Naive thymus-derived CD4-positive, alpha-beta T cell (primary cell): ENCODE results near the gene ARL13B. TPM values are rescaled to one million over a fixed set of nuclear protein-coding genes. Genes with fewer than 3 reads are reported as not detected.
A peak's percentile ranks its signal among the peaks of the same experiment; 100 is the strongest.

Experiments used
- ATAC-seq: fragments of 150-1000 bp; cut with Tn5 transposase; 2 replicates; pipeline ENCODE4 v1.10.0; 2021; ENCODE audit warnings: mild to moderate bottlenecking, moderate library complexity
- CTCF ChIA-PET: fragments of 350-600 bp; sonication (Branson Sonifier 250); formaldehyde crosslinking; loops from one replicate; lab custom pipeline; 2021; ENCODE audit warnings: antibody characterized with exemption; lab: Charles Lee
- POLR2A ChIA-PET: fragments of 350-600 bp; sonication (Branson Sonifier 250); formaldehyde crosslinking; loops from one replicate; lab custom pipeline; 2021; ENCODE audit warnings: antibody characterized with exemption, inconsistent platforms; lab: Charles Lee
- DNase-seq, 9 donors: peaks; one replicate each; pipeline versions ENCODE4 v3.0.0 to v3.0.0-alpha.2; 2020 to 2022; ENCODE audit warnings: mixed read lengths in 1 of 9
- H3K27ac ChIP-seq: one replicate; pipeline ENCODE4 v1.7.0; 2013; ENCODE audit warnings: mild to moderate bottlenecking, low read depth, low read length, moderate library complexity
- H3K27me3 ChIP-seq, 2 donors: one replicate each; pipeline ENCODE4 v1.7.0; 2013; ENCODE audit warnings: low read length in 2 of 2, mild to moderate bottlenecking in 2 of 2, moderate library complexity in 2 of 2; ENCODE audit not compliant: control insufficient read depth in 2 of 2, insufficient read depth in 2 of 2
- H3K36me3 ChIP-seq, 3 experiments: 1 replicate in 2 of 3; 2 replicates in 1 of 3; pipeline ENCODE4 v1.7.0; 2013; ENCODE audit warnings: low read length in 3 of 3, mild to moderate bottlenecking in 3 of 3, moderate library complexity in 1 of 3; ENCODE audit not compliant: insufficient read depth in 3 of 3, control insufficient read depth in 2 of 3
- H3K4me1 ChIP-seq, 2 donors: one replicate each; pipeline ENCODE4 v1.7.0; 2013; ENCODE audit warnings: low read length in 2 of 2, mild to moderate bottlenecking in 2 of 2, moderate library complexity in 1 of 2; ENCODE audit not compliant: control insufficient read depth in 2 of 2, insufficient read depth in 2 of 2
- H3K4me3 ChIP-seq: 2 replicates; pipeline ENCODE4 v1.7.0; 2013; ENCODE audit warnings: mild to moderate bottlenecking, low read length
- H3K9me3 ChIP-seq, 3 experiments: 1 replicate in 2 of 3; 2 replicates in 1 of 3; pipeline ENCODE4 v1.7.0; 2013; ENCODE audit warnings: low read length in 3 of 3; ENCODE audit not compliant: control insufficient read depth in 2 of 3
- H3K27ac Mint-ChIP-seq, 9 donors: one replicate each; pipeline ENCODE4 v1.8.0; 2020 to 2022; ENCODE audit warnings: mixed read lengths in 9 of 9, mild to moderate bottlenecking in 8 of 9, moderate library complexity in 5 of 9, inconsistent platforms in 2 of 9
- H3K27me3 Mint-ChIP-seq, 5 donors: one replicate each; pipeline ENCODE4 v1.8.0; 2021 to 2022; ENCODE audit warnings: mixed read lengths in 5 of 5, mild to moderate bottlenecking in 1 of 5
- H3K36me3 Mint-ChIP-seq, 5 donors: one replicate each; pipeline ENCODE4 v1.8.0; 2020 to 2022; ENCODE audit warnings: mixed read lengths in 5 of 5, mild to moderate bottlenecking in 3 of 5, inconsistent platforms in 1 of 5
- H3K4me1 Mint-ChIP-seq, 7 donors: one replicate each; pipeline ENCODE4 v1.8.0; 2020 to 2022; ENCODE audit warnings: mixed read lengths in 7 of 7, mild to moderate bottlenecking in 3 of 7, inconsistent platforms in 1 of 7
- H3K4me3 Mint-ChIP-seq, 10 donors: one replicate each; pipeline ENCODE4 v1.8.0; 2020 to 2022; ENCODE audit warnings: mild to moderate bottlenecking in 10 of 10, mixed read lengths in 10 of 10, moderate library complexity in 6 of 10, inconsistent platforms in 2 of 10
- H3K9me3 Mint-ChIP-seq, 11 donors: one replicate each; pipeline ENCODE4 v1.8.0; 2020 to 2022; ENCODE audit warnings: mixed read lengths in 11 of 11, mild to moderate bottlenecking in 4 of 11, inconsistent platforms in 1 of 11, moderate library complexity in 1 of 11
- intact Hi-C, 2 donors: fragments of 100-400 bp; cut with micrococcal nuclease; formaldehyde crosslinking; loops; one replicate each; pipeline ENCODE4 v1.15.1; 2023
- polyA plus RNA-seq, 2 donors: library from polyadenylated mRNA; unstranded; fragments of 300-500 nt; fragmentation: Illumina TruSeq; gene quantifications; one replicate each; pipeline ENCODE4 v1.2.3, GENCODE V29; 2021
- total RNA-seq, 6 experiments: library from RNA in 5 of 6; stranded (reverse) in 5 of 6; gene quantifications; 1 replicate in 5 of 6; 2 replicates in 1 of 6; pipeline ENCODE4 v1.2.3 and lab custom pipeline; 2021 to 2026

The ARL13B gene
- total and polyA plus RNA-seq, 7 experiments from 2014 or later, result 4.4 to 10.2 (median 7.0) TPM

DNA sequence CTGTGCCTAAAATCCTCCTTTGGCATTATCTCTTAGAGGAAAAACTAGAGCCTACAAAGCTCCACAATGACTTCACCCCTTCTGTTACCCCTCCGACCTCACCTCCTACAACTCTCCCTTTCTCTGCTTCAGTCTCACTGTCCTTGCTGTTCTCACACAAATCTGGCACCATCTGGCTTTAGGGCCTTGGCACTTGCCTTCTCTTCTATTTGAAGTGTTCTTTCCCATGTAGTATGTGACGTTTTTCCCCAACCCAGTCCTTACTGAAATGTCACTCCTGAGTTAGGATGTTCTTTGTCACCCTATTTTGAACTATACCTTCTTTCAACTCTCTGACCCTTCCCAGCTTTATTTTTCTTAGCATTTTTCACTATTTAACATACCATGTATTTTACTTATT, 39.7 kb downstream of the ARL13B start:
- no peaks in the 10 kb centered on the region for H3K36me3 ChIP-seq
- intact Hi-C loops, result no loop called here
- no peak for DNase-seq
- no peaks in the 10 kb centered on the region for H3K4me1 ChIP-seq
- peaks cover 0 to 11% (median 4%) of the 10 kb centered on the region in 5 donors for H3K36me3 Mint-ChIP-seq
- peak overlapping the region in 1 of 9 donors; percentile 77 for H3K27ac Mint-ChIP-seq
- H3K4me1 Mint-ChIP-seq, result peaks cover 0 to 8% (median 6%) of the 10 kb centered on the region in 7 donors
- H3K27me3 ChIP-seq, result no peaks in the 10 kb centered on the region
- no peaks in the 10 kb centered on the region for H3K27me3 Mint-ChIP-seq
- no peak overlapping the region for H3K27ac ChIP-seq
- POLR2A ChIA-PET, result no interaction called here
- H3K9me3 Mint-ChIP-seq, result no peaks in the 10 kb centered on the region
- no peak for ATAC-seq
- no peak overlapping the region for H3K4me3 Mint-ChIP-seq
- CTCF ChIA-PET, result no interaction called here
- H3K4me3 ChIP-seq, result no peak overlapping the region
- no peaks in the 10 kb centered on the region for H3K9me3 ChIP-seq

DNA sequence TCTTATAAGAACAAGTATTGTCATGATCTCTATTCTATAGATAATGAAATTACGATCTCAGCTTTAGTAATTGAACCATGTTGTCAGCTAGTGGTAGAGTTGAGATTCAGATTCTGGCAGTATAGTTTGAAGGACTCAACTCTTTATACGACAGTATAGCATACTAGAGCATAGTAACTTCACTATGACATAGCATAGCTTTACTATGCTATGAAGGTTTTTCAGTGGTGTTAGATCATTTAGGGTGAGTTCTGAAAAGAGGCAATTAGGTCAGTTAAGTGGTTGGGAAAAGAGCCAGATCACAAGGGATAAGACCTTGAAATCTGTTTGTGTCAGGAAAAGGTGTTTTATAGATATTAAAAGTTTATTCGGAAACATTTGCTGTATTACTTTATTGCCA, 40.3 kb downstream of the ARL13B start:
- CTCF ChIA-PET, result interaction anchor here (1.1 kb wide), 1 partner anchor 31 kb away, joined by 4 read pairs; no protein-coding TSS in a partner anchor
- Mint-ChIP-seq H3K36me3 (peaks cover 0 to 8% (median 4%) of the 10 kb centered on the region in 5 donors), H3K4me3 (no peak overlapping the region), H3K27ac (no peak overlapping the region), H3K9me3 (no peaks in the 10 kb centered on the region), H3K4me1 (peaks cover 0 to 2% (median under 1%) of the 10 kb centered on the region in 7 donors), H3K27me3 (no peaks in the 10 kb centered on the region)
- POLR2A ChIA-PET, result no interaction called here
- DNase-seq, result no peak
- Histone ChIP-seq H3K4me1 (no peaks in the 10 kb centered on the region), H3K4me3 (no peak overlapping the region), H3K27me3 (no peaks in the 10 kb centered on the region), H3K9me3 (no peaks in the 10 kb centered on the region), H3K36me3 (no peaks in the 10 kb centered on the region), H3K27ac (no peak overlapping the region)
- intact Hi-C loops, result no loop called here
- no peak for ATAC-seq

DNA sequence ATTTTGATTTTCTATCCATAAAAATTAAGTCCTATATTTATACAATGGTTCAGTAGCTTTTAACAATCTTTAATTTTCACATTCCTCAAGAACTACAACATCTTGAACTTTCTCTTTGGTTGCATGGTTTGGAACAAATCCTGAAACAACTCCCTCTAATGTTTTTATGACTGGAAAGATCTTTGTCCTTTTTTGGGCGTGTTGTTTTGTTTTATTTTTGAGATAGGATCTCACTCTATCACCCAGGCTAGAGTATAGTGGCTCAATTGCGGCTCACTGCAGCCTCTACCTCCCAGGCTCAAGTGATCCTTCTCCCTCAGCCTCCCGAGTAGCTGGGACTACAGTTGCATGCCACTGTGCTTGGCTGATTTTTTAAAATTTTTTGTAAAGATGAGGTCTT, 44.4 kb downstream of the ARL13B start:
- H3K27ac Mint-ChIP-seq, result no peak overlapping the region
- H3K36me3 ChIP-seq, result no peaks in the 10 kb centered on the region
- H3K9me3 ChIP-seq, result no peaks in the 10 kb centered on the region
- no peak for ATAC-seq
- intact Hi-C loops, result no loop called here
- no peak overlapping the region for H3K4me3 Mint-ChIP-seq
- H3K4me1 Mint-ChIP-seq, result peaks cover 0 to 2% (median 0%) of the 10 kb centered on the region in 7 donors
- H3K27ac ChIP-seq, result no peak overlapping the region
- ChIA-PET POLR2A (no interaction called here), CTCF (no interaction called here)
- DNase-seq, result no peak
- peaks cover 0 to 4% (median 3%) of the 10 kb centered on the region in 5 donors for H3K36me3 Mint-ChIP-seq
- H3K4me1 ChIP-seq, result no peaks in the 10 kb centered on the region
- H3K27me3 Mint-ChIP-seq, result no peaks in the 10 kb centered on the region
- no peaks in the 10 kb centered on the region for H3K27me3 ChIP-seq
- H3K4me3 ChIP-seq, result no peak overlapping the region
- H3K9me3 Mint-ChIP-seq, result no peaks in the 10 kb centered on the region

DNA sequence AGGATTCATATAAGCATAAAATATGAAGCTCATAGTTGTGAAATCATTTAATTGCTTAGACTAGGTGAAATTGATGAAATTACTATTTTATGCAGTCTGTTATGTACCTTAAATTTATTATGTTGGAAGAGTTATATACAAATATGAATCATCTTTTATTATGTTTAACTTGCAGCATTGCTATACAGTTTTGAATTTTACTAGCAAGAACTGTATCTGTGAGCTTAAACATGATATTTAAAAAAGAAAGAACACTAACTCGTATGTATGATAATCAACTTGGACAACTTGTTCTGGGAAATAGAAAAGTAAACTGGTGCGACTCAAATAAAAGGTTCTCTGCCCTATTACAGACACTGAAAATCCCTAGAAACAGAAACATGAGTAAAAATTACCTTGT, 46.7 kb downstream of the ARL13B start:
- H3K4me1 ChIP-seq, result no peaks in the 10 kb centered on the region
- no peak overlapping the region for H3K27ac ChIP-seq
- ChIA-PET CTCF (no interaction called here), POLR2A (no interaction called here)
- no peaks in the 10 kb centered on the region for H3K9me3 Mint-ChIP-seq
- H3K9me3 ChIP-seq, result no peaks in the 10 kb centered on the region
- DNase-seq, result no peak
- H3K4me3 ChIP-seq, result no peak overlapping the region
- intact Hi-C loops, result no loop called here
- H3K27ac Mint-ChIP-seq, result no peak overlapping the region
- peaks cover 0 to 2% (median 0%) of the 10 kb centered on the region in 7 donors for H3K4me1 Mint-ChIP-seq
- peaks cover 0 to 10% (median 6%) of the 10 kb centered on the region in 5 donors for H3K36me3 Mint-ChIP-seq
- ATAC-seq, result no peak
- H3K27me3 ChIP-seq, result no peaks in the 10 kb centered on the region
- no peaks in the 10 kb centered on the region for H3K36me3 ChIP-seq
- no peaks in the 10 kb centered on the region for H3K27me3 Mint-ChIP-seq
- no peak overlapping the region for H3K4me3 Mint-ChIP-seq

GRCh38 chr3:94028093-94028837, 48.3 kb downstream of the ARL13B start, which contains the start of gene STX19:
Gene STX19, minus strand, starts transcription at chr3:94028597. Its CDS starts 13,328 bp downstream, at chr3:94015269.
- peaks cover 0 to 2% (median 0%) of the 10 kb centered on the region in 7 donors for H3K4me1 Mint-ChIP-seq
- H3K36me3 Mint-ChIP-seq, result peaks cover 0 to 12% (median 5%) of the 10 kb centered on the region in 5 donors
- H3K36me3 ChIP-seq, result no peaks in the 10 kb centered on the region
- no peaks in the 10 kb centered on the region for H3K9me3 ChIP-seq
- ATAC-seq (no peak), DNase-seq (no peak)
- no peaks in the 10 kb centered on the region for H3K4me1 ChIP-seq
- peaks cover 0 to 2% (median 0%) of the 10 kb centered on the region in 11 donors for H3K9me3 Mint-ChIP-seq
- no peak within 1 kb of the TSS for H3K27ac ChIP-seq
- ChIA-PET CTCF (no interaction called here), POLR2A (no interaction called here)
- no peak within 1 kb of the TSS for H3K4me3 Mint-ChIP-seq
- no peaks in the 10 kb centered on the region for H3K27me3 ChIP-seq
- intact Hi-C loops, result no loop called here
- no peak within 1 kb of the TSS for H3K4me3 ChIP-seq
- no peak within 1 kb of the TSS for H3K27ac Mint-ChIP-seq
- H3K27me3 Mint-ChIP-seq, result no peaks in the 10 kb centered on the region

DNA sequence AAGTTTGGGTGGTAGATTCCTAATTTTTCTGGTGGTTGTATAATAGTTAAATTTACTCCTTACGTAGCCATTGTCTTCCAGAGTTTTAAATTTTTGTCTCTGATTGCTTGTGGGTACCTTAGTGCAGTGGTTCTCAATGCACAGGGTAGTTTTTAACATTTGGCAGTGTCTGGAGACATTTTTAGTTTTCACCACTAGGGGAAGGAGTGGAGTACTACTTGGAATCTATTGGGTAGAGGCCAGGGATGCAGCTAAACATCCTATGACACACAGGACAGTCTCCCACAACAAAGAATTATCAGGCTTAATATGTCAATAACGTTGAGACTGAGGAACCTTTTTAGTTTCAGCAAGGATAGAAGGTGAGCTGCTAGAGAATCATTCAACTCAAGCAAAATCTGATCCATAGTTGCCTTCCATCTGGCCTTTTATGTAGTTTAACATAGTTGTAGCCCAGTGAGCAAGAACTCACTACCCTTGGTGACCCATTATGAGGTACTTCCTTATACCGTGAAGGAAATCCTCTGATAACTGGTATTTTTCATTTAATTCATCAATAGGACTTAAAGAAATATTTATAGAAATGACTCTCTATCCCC, 57.1 kb downstream of the ARL13B start:
- Mint-ChIP-seq H3K27ac (no peak overlapping the region), H3K27me3 (no peaks in the 10 kb centered on the region), H3K9me3 (peaks cover 0 to 1% (median 0%) of the 10 kb centered on the region in 11 donors), H3K36me3 (peaks cover 0 to 7% (median 2%) of the 10 kb centered on the region in 5 donors), H3K4me3 (no peak overlapping the region), H3K4me1 (no peaks in the 10 kb centered on the region)
- ChIA-PET POLR2A (interaction anchor here (0.6 kb wide), 1 partner anchor 25 kb away, joined by 3 read pairs; the partner anchor contains the start of gene DHFR2), CTCF (interaction anchor here (1.3 kb wide), 2 partner anchors 33 to 35 kb away, joined by 3 to 5 read pairs; no protein-coding TSS in a partner anchor)
- Histone ChIP-seq H3K4me1 (no peaks in the 10 kb centered on the region), H3K27ac (no peak overlapping the region), H3K9me3 (no peaks in the 10 kb centered on the region), H3K36me3 (no peaks in the 10 kb centered on the region), H3K4me3 (no peak overlapping the region), H3K27me3 (no peaks in the 10 kb centered on the region)
- no peak for ATAC-seq
- intact Hi-C loops, result no loop called here
- no peak for DNase-seq
